ENCODE data around the gene FHIT.

- TF ChIP-seq CTCF (IDR thresholded peaks at IDR 0.05) (no peak), EP300 (IDR thresholded peaks at IDR 0.05) (no peak), POLR2A (IDR thresholded peaks at IDR 0.05) (no peak), POLR2AphosphoS5 (IDR thresholded peaks at IDR 0.05) (no peak)
Measured at GRCh38 chr3:61155701-61156292, 95.5 kb downstream of the FHIT start.
